H1 (cell line): ENCODE data around the gene MCMBP. TPM values are rescaled to one million over a fixed set of nuclear protein-coding genes. Genes with fewer than 3 reads are reported as not detected.

ENCODE experiments used
- BRCA1 ChIP-seq: IDR thresholded peaks from 2 replicates; pipeline ENCODE4 v1.6.1; 2012; ENCODE audit warnings: low read depth, low read length, improper control_type of control experiment
- HDAC2 ChIP-seq, 2 experiments: fragments of 300-600 bp in 1 of 2; sonication (generic) in 1 of 2; IDR thresholded peaks; 2 replicates each; pipeline ENCODE4 v1.6.1; 2011 to 2012; ENCODE audit warnings: low read depth in 2 of 2, low read length in 2 of 2, mild to moderate bottlenecking in 2 of 2, moderate library complexity in 2 of 2, borderline replicate concordance in 1 of 2, inconsistent platforms in 1 of 2
- POLR2A ChIP-seq, 2 experiments: IDR thresholded peaks; 1 replicate in 1 of 2; 2 replicates in 1 of 2; pipeline ENCODE4 v1.6.1; 2011; ENCODE audit warnings: low read depth in 2 of 2, low read length in 2 of 2, mild to moderate bottlenecking in 2 of 2; ENCODE audit errors: control extremely low read depth in 1 of 2
- TBP ChIP-seq: IDR thresholded peaks from 2 replicates; pipeline ENCODE4 v1.6.1; 2011; ENCODE audit warnings: low read depth, low read length, improper control_type of control experiment
- polyA plus RNA-seq, 7 experiments: library from polyadenylated mRNA; depleted of rRNA in 3 of 7; stranded (reverse) in 5 of 7; unstranded in 2 of 7; fragments of >200 nt in 5 of 7; fragments of 200-250 nt in 2 of 7; gene quantifications; 1 replicate in 5 of 7; 2 replicates in 1 of 7; 4 replicates in 1 of 7; pipeline versions ENCODE4 v1.2.1 to v1.2.3, GENCODE V29; 2011 to 2013; ENCODE audit warnings: missing spikeins in 2 of 7, mixed read lengths in 2 of 7
- total RNA-seq: library from RNA; stranded (reverse); fragmentation: NEBNext Ultra II Directional; extraction: Animal tissue kit (Norgen Biotek cat#: 25700); gene quantifications from 2 replicates; pipeline ENCODE4 v1.2.1, GENCODE V29; 2021

The MCMBP gene
- total and polyA plus RNA-seq, 2 of the 8 experiments (the other 6 are each of a cell fraction or from before 2014, with no cell fraction given), result 67.3 to 81.7 TPM

DNA sequence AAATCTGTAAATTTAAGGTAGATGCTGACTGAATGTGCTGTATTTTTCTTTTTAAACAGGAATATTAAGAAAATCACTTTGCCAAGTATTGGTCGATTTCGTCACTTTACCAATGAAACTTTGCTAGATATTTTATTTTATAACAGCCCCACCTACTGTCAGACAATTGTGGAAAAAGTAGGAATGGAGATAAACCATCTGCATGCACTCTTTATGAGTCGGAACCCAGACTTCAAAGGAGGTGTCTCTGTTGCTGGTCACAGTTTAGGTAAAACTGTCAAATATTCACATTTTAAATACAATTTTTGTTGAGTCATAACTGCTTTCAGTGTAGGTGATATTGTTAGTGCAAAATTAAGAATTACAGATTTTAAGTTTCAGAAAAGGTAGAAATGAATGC lies 45.1 kb upstream of the MCMBP start (continued):
- TF ChIP-seq POLR2A (IDR thresholded peaks at IDR 0.05; ENCODE audit: control extremely low read depth in 1 of 2, low read depth in 2 of 2, low read length in 2 of 2), result no peak
- TF ChIP-seq HDAC2 (IDR thresholded peaks at IDR 0.05; ENCODE audit: borderline replicate concordance in 1 of 2, low read depth in 2 of 2, low read length in 2 of 2), result no peak
- TF ChIP-seq TBP, result no peak
- TF ChIP-seq BRCA1, result no peak
